Activated CD8-positive, alpha-beta memory T cell treated with anti-CD3 and anti-CD28 coated beads, Interleukin-2, amount 50 U/mL, for 1 hour (primary cell): ENCODE data around the gene PPP1R8.
"Not testable (repeated sequence)": the region's sequence is repeated elsewhere in the genome, so short reads cannot be mapped to it uniquely, and the experiment has no call there.

Experiments
- DNase-seq: peaks from one replicate; pipeline ENCODE4 v3.0.0-alpha.2; 2020; ENCODE audit errors: extremely low read depth

The PPP1R8 gene

DNA sequence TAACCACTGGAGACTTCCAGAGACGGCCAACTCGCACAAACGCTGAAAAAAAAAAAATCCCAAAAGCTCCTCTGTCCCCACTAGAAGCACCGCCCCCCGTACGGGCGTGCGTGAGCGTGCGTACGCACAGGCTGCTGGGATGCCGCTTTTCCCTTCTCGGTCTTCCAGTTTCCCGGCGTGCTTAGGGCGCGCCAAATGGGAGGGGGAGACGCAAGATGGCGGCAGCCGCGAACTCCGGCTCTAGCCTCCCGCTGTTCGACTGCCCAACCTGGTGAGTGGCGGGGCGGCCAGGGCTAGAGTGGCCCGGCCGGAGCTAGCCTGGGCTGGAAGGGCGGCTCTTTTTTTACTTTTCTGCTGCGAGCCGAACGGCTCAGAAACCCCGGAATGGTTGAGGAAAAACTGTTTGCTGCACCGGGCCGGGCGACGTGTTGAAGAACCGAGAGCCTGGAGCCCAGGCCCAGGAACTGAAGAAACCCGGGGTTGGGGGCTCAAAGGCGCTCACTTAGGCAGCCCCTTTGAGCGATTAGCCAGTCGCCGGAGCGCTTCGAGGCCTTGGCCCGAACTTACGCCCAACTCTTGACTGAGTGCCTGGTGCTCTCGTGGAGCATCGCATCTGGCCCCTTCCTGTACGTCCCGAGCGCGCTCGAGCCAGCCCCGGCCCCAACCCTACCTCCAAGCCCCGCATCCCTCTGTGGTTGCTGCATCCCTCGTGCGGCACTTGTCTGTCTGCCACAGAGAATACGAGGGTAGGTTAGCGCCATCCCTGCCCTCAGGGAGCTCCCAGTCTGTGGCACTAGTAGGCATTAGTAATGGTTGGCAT is at the start of gene PPP1R8:
PPP1R8 (plus strand) TSS at position 162 of the 820 bp plus-strand sequence; CDS start at position 216, 54 bp downstream.
- DNase-seq: peak; percentile 59

DNA sequence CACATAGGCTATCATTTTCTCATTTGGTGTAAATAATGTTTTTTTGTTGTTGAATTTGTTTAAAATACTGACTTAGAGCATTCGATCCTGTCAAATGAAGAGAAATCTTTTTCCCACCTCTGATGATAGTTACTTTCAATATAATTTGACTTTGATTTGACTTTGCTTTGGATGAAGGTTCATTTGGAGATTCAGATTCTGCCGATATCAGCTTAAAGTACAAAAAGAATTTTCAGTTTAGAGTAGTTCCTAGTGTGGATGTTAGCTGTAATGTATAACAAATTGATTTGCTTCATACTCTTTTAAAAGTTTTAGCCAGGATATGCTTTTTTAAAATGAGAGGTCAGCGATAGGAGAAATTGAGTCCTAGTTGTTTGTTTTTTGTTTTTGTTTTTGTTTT is 47.6 kb upstream of the PPP1R8 start:
- no peak for DNase-seq

DNA sequence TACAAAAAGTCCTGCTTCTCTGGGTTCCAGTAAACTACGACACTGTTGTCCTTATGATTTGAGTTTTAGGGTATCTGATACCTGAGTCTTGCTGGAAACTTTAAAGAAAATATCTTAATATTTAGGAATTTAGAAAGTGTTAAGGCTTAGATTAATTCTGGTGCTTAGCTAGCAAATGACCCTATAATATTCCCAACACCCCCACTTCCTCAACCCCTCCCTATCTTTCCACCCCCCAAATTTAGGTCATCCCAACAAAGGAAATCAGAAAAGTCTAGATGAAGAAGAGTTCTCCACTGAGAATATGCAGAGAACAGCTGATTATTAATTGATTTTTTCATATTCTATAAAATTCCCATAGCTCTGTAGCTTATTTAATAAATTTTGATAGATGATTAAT is 45.9 kb upstream of the PPP1R8 start:
- DNase-seq: no peak

DNA sequence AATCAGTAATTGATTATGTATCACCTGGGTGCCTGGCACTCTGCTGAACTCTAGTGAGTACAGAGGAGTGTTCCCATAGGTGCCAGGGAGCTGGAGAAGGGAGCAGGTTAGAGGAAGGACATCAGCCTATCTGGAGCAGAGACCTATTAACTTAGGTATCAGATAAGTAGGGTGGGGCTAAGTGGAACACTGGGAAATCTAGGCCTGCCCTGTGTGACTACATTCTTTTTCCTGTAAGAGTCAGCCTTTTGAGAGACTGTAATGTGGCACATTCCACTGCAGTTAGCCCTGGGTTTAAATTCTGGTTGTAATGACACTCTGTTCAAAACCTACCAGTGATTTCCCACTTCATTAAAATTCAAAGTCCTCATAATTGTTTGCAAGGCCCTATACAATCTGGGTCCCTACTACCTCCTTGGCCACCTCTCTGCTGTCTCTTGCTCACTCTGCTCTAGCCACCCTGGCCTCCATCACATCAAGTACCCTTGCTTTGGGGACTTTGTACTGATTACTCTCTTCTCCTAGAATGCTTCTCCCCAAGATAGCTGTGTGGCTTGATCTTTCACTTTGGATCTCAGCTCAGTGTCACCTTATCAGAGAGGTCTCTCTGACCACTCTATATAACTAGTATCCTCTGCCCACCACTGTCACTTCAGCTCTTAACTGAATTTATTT is 44.7 kb upstream of the PPP1R8 start:
- no peak for DNase-seq

DNA sequence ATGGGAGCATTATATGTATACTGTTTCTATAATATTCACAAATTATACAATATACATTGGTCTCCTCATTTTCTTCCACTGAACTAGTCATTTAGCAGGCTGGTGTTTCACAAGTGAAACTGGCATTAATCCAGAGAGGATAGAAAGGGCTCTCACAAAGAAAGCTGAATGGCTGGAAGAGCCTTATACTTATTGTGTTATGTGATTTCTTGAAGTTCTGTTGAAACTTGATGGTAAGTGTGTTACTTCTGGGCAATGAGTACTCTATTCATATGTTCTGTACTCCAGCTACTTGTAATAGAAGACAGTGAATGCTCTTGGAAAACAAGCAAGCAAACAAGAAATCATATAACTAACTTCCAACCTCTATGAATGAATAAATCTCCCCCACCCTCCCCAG is 42.7 kb upstream of the PPP1R8 start:
- no peak for DNase-seq

DNA sequence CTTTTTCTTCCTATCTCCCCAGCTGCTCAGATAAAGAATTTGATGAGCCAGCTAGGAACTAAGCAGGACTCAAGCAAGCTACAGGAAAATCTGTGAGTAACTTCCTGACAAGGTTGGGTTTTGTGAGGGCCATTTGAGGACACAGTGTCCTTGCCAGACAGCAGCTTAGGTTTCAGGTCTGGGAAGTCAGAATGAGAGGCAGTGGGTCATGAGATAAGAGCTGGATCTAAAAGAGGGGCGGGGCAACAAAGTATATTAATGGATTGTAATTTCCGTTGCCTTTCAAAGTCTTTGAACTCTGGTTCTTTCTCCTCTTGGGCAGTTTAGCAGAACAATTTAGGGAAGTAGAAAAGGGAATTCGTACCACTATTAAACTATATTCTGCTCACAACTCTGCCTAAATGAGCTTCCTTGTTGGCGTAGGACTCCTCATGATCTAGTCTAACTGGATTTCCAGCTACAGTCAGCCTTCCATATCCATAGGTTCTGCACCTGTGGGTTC is 41.0 kb upstream of the PPP1R8 start:
- no peak for DNase-seq

DNA sequence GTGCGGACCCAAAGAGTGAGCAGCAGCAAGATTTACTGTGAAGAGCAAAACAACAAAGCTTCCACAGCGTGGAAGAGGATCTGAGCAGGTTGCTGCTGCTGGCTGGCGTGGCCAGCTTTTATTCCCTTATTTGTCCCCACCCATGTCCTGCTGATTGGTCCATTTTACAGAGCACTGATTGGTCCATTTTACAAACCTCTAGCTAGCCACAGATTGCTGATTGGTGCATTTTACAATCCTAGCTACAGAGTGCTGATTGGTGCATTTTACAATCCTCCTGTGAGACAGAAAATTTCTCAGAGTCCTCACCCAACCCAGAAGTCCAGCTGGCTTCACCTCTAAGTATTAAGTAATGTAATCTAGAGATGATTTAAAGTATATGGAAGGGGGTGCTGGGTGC is 40.3 kb upstream of the PPP1R8 start:
- DNase-seq: not testable (repeated sequence)

DNA sequence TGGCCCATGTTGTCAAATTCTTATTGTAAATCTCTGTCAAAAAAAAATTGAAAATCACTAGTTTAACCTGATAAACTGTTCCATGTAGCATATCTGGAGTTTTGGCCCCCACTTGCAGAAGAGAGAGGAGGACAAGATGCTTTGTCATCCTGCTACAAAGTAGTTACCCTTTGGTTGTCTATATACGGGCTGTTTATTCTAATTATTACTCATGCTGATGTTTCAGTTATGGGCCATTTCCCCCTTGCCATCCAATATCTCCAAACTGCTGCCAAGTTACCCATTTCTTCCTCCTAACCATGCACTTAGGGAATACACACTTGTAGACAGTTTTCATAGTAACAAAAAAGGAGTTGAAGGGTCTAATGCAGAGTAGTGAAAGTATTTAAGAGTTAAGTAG is 35.0 kb upstream of the PPP1R8 start:
- no peak for DNase-seq

DNA sequence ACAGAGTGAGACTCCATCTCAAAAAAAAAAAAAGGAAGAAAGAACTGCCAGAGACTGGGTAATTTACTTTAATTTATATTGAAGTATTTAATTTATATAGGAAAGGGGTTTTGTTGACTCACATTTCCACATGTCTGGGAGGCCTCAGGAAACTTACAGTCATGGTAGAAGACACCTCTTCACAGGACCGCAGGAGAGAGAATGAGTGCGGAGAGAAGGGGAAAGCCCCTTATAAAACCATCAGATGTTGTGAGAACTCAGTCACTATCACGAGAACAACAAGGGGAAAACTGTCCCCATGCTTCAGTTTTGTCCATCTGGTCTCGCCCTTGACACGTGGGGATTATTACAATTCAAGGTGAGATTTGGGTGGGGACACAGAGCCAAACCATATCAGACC is 25.8 kb upstream of the PPP1R8 start:
- DNase-seq: no peak

DNA sequence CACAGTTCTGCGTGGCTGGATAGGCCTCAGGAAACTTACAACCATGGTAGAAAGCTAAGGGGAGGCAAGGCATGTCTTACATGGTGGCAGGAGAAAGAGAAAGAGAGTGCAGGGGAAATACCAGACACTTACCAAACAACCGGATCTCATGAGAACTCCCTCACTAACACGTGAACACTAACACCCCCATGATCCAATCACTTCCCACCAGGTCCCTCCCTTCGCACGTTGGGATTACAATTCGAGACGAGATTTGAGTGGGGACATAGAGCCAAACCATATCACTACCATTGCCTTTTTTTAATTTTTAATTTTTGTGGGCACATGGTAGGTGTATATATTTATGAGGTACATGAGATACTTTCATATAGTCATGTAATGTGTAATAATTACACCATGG is 23.8 kb upstream of the PPP1R8 start:
- DNase-seq: no peak

DNA sequence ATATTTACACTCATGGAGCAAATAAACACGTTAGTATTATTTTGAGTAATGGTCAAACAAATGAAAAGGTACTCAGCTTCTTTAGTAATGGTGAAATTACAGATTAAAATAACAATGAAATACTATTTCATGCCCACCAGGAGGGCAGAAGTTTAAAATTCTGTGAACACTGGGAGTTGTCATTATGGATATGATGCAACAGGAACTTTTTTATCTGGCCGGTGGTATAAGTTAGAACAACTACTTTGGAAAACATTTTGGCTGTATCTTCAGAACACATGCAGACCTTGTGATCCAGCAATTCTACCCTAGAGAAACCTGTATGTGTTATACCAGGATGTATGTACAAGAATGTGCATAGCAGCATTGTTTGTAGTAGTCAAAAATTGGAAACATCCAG is 23.2 kb upstream of the PPP1R8 start:
- no peak for DNase-seq

DNA sequence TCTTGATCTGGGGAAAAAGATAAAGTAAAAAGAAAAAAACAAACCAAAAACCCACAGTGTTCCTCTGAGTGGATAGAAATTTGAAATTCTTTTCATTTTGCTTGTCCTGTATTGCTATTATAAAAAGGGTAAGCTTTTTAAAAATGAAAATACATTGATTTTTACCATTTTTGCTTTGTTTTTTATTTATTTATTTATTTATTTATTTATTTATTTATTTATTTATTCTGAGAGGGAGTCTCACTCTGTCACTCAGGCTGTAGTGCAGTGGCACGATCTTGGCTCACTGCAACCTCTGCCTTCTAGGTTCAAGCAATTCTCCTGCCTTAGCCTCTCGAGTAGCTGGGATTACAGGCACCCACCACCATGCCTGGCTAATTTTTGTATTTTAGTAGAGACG is 22.5 kb upstream of the PPP1R8 start:
- DNase-seq: not testable (repeated sequence)

DNA sequence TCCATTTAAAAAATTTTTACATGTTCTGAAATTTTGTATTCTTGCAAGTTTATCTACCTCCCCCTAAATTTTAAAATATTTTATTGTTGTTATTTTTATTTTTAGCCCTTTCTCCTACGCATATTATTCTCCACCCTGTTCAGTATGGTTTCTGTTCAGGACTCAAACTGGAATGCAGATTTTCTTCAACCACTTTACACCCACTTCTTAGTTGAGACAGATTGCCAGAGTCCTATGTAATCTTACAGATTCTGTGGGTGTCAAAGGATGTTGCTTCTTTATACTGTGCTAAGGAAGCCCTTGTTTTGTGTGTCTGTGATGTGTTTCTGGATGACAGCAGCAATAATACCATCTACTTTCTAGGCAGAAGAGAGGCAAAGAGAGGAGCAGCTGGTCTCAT is 20.7 kb upstream of the PPP1R8 start:
- DNase-seq: no peak

DNA sequence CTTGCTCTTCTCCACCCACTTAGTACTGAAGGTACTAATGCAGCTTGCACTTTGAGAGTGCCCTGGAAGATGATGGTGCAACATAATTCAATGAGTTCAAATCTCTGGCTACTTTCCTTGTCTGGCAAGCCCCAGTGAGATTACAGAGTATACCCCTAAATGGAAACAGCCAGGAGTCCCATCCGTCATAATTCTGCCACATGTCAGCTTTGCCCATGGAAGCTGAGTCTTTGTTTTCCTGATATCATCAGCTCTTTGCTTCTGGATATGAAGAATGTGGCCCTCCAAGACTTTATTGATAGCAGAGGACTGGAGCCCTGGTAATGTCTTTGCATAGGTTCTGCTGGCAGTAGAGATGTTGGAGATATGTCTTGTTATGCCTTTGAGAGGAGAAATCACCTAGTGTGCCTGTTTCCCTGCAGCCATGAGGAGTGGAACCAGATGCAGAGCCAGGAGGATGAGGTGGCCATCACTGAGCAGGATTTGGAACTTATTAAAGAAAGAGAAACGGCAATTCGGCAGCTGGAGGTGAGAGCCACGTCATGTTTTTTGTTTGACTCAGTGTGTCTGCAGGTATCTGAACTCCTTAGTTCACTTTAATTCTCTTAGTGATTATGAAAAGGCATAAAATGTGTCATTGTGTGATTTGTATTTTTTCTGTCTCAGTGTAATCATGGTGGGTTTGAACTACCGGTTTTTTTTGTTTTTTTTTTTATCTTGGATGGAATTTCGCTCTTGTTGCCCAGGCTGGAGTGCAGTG is 18.7 kb upstream of the PPP1R8 start:
- no peak for DNase-seq

DNA sequence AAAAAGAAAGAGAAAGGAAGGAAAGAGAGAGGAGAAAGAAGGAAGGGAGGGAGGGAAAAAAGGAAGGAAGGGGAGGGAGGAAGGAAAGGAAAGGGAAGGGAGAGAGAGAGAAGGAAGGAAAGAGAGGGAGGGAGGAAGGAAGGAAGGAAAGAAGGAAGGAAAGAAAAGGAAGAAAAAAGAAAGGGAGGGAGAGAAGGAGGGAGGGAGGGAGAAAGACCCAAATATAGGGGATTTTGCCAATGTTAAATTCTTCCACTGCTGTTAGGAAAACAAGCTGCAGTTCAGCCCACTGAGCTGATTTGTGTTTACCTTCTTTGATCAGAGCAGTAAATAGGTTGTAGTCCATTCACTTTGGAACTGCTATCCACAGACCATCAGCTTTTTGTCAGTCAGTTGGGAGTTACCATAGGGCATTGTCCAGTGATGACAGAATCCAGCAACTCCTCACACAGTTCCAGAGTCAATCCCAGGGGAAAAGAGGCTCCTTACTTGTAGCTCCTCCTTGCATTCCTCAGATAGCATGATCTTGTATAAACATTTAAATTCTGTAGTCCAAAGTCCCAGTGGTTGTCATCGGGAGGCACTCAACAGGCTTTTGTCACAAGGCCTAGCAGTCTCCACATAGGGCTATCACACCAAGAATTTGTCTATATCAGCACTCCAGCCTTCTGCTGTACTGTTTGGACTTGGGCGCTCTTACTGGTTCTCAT is 13.5 kb upstream of the PPP1R8 start:
- no peak for DNase-seq

DNA sequence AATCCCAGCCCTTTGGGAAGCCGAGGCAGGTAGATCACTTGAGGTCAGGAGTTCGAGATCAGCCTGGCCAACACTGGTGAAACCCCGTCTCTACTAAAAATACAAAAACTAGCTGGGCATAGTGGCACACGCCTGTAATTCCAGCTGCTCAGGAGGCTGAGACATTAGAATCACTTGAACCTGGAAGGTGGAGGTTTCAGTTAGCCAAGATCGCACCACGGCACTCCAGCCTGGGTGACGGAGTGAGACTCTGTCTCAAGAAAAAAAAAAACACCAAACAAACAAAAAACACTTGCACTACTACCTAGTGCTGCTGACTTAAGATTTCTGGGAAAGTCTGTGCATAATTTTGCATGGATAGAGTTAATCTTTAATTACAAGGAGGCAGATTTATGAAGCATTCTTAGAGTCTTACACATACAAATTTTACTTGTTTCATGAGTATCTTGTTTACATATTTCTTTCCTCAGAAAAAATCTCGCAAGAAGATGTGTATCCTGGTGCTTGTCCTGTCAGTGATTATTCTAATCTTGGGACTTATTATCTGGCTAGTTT is 8.7 kb upstream of the PPP1R8 start:
- DNase-seq: no peak

DNA sequence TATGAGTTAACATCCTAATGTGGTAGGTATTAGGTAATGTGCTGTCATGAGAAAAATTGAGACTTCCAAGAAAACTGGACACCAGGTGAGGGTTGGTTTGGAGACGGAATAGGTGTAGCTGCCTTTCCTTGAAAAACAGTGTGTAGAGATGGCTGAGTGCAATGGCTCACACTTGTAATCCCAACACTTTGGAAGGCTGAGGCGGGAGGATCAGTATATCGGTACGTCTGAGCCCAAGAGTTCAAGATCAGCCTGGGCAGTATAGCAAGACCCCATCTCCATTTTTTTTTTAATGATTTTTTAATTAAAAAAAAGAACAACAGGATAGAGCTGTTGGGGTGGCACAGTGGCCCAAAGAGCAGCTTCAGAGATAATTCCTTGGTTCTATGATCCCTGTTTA is 6.8 kb upstream of the PPP1R8 start:
- no peak for DNase-seq

DNA sequence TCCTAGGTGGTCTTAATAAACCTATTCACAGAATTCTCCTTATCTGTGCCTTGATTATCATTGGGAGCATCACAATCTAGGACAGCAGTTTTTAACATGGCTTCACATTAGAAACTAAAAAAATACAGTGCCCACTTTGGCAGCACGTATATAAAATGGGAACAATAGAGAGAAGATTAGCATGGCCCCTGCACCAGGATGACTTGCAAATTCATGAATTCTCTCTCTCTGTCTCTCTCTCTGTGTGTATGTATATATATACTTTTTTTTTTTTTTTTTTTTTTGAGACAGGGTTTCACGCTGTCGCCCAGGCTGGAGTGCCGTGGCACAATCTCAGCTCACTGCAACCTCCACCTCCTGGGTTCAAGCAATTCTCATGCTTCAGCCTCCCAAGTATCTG is 6.2 kb upstream of the PPP1R8 start:
- no peak for DNase-seq

DNA sequence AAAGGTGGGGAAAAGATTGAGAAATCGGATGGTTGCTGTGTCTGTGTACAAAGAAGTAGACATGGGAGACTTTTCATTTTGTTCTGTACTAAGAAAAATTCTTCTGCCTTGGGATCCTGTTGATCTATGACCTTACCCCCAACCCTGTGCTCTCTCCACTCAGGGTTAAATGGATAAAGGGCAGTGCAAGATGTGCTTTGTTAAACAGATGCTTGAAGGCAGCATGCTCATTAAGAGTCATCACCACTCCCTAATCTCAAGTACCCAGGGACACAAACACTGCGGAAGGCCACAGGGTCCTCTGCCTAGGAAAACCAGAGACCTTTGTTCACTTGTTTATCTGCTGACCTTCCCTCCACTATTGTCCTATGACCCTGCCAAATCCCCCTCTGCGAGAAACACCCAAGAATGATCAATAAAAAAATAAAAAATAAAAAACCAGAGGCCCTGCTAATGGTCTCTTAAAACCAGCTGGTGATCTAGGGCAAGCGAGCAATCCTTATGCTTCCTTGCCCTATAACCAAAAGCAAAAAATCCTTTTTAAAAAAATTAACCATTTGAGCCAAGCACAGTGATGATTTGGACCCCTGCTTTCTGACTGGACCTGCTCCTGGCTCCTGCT is 1.1 kb upstream of the PPP1R8 start:
- not testable (repeated sequence) for DNase-seq

DNA sequence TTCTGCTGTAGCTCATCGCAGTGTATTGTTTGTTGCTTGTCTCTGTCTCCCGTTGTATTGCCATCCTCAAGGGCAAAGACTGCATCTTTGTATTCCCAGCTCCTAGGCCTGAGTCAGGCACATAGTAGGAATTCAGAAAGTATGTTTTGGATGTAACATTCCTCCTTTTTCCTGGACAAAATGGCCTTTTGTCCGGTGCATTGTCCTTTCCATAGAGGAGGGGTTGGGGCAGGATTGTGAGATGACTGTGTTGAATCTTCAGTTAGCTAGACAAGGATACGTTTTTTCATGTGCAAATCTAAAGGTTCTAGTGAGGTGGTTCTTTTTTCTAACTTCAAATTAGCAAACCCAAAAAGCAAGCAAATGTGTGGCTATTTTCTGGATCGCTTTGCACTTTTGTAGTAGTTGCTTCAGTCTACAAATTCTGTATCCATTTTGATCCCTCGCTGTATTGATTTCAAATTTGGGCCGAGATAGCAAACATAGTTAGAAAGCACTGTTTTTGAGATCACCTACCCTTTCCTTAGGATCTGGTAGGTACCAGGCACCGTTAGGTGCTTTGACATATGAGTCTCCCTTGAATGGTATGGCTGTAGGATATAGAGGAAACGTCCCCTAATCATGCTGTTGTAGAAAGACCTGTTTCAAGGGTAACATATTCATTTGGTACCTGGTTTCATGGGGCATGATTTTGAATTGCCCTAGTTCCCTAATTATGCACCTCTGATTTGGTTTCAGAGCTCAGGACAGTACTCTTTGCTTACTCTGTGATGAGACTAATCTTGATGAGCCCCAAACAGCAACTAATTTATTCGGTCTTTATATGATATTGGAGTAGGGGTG is 1.2 kb downstream of the PPP1R8 start:
- DNase-seq: no peak
